HG02571 (cell line): Measurements from ENCODE around the gene RBKS.
"Not testable (repeated sequence)": the region's sequence is repeated elsewhere in the genome, so short reads cannot be mapped to it uniquely, and the experiment has no call there.

ENCODE experiments used
- ATAC-seq: cut with Tn5 transposase; IDR thresholded peaks from one replicate; pipeline ENCODE4 v1.9.1; 2021; ENCODE audit warnings: mild to moderate bottlenecking, moderate library complexity; ENCODE audit not compliant: unreplicated experiment

The RBKS gene

DNA sequence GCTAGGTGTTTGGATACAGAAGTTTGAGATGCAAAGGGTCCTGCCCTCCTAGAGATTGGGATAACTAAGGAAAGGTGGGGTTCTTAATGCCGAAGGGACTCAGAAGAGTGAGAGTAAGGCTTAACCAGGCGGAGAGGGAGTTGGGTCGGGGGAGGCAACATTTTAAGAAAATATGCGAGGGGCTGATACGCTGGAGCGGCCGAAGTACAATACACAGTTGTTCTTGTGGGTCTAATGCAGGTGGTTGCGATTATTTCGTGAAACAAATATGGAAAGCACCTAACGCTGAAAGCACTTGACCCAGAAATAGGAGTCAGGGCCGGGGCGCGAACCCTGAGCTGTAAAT, 119.0 kb downstream of the RBKS start:
- peak; percentile 6 for ATAC-seq

DNA sequence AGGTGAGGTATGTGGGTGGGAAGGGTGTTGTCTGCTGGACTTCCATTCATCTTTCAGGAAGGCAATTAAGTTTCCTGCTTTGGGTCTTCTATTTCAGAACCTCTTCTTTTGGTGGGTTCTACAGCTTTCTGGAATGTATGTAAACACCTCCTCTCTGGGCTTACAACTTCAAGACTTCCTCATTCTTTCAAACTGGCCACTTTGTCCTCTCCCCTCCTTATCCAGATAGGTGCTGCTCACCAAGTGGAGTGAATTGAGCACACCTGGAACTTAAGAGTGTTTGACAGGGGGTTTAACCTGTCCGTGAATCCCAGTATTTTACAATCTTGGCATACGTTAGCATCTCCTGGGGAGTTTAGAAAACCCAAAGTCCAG, 123.9 kb downstream of the RBKS start:
- no peak for ATAC-seq

DNA sequence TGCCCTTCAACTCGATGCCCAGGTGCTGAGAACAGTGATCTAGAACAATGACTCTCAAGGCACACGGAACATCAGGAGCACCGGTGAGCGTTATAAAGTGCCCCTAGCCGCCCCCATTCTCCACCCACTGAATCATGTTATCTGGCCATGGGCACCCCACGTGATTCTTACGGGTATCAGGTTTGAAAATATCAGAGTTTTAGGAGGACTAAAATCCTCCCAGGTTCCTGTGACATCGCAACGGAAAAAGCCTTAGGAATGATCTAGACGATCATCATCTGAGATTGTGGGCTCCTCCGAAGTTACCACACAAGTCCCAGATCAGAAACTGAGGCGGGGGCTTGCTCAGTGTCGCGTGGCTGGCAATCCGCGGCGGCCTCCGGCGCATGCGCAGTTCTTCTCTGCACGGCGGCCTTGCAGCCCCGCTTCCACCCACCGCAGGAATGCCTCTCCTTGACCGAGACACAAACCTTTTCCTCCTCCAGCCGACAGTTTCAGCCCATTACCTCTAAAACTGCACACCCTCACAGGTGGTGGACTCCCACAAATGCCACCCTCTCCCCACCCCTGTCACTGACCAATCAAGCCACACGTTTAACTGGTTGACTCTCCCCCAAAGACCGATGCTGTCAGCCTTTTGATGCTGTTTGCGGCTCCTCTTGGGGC, 124.4 kb downstream of the RBKS start:
- no peak for ATAC-seq

DNA sequence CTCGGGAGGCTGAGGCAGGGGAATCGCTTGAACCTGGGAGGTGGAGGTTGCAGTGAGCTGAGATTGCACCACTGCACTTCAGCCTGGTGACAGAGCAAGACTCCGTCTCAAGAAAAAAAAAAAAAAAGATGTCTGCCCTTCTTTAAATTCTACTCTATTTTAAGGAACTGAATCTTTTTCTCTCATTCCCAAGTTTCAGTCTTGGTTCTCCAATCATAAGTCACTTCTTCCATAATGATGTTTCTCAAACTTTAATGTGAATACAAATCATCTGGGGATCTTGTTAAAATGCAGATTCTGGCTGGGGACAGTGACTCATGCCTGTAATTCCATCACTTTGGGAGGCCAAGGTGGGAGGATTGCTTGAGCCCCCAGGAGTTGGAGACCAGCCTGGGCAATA, 125.7 kb downstream of the RBKS start:
- not testable (repeated sequence) for ATAC-seq

DNA sequence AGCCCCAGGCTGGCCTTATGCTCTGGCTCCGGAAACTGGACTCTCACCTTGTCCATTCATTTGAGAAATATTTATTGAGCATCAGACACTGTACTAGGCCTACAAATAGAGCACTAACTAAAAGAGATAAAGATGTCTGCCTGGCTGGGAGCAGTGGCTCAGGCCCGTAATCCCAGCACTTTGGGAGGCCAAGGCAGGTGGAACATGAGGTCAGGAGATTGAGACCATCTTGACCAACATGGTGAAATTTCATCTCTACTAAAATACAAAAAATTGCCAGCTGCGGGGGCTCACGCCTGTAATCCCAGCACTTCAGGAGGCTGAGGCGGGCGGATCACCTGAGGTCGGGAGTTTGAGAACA, 126.3 kb downstream of the RBKS start:
- no peak for ATAC-seq

DNA sequence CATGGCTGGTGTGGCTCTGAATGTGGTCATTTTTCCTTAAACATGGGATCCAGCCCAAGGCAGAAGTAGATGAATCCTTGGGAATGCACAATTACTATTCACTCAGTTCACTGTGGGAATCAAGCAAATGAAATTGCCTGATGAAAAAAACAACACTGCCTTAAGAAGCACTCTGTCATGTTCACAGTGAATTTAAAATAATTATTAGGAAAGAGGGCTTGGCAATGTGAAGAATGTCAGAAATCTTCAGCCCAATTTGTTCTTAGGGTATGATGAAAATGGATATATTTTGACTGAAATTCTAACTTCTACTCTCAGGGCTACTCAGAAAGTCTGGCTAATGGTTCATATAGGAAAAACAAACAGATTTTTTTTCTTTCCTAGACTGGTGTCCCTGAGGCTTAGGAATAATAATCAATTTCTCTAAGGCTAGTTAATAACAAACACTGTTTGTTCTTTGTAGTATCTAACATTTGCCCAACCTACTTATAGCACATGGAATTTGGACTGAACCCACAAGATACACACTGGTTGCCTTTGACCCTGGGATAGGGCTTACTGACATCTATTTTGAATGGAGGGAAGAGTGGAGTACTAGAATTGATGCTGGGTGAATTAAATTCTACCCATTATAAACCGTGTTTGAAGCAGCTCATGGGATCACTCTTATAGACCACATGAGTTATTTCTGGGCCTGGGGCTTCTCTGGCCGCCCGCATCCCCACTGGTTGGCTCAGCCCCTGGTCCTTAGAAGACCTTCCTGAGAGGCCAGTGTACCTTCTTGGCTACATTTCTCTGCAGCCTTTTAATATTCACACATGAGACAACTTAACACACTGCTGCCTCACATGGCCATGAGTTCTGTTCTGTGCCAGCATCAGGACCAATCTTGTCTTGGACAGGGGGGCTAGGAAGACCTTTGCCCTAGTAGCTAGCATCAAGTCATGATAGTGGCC, 127.0 kb downstream of the RBKS start:
- no peak for ATAC-seq

DNA sequence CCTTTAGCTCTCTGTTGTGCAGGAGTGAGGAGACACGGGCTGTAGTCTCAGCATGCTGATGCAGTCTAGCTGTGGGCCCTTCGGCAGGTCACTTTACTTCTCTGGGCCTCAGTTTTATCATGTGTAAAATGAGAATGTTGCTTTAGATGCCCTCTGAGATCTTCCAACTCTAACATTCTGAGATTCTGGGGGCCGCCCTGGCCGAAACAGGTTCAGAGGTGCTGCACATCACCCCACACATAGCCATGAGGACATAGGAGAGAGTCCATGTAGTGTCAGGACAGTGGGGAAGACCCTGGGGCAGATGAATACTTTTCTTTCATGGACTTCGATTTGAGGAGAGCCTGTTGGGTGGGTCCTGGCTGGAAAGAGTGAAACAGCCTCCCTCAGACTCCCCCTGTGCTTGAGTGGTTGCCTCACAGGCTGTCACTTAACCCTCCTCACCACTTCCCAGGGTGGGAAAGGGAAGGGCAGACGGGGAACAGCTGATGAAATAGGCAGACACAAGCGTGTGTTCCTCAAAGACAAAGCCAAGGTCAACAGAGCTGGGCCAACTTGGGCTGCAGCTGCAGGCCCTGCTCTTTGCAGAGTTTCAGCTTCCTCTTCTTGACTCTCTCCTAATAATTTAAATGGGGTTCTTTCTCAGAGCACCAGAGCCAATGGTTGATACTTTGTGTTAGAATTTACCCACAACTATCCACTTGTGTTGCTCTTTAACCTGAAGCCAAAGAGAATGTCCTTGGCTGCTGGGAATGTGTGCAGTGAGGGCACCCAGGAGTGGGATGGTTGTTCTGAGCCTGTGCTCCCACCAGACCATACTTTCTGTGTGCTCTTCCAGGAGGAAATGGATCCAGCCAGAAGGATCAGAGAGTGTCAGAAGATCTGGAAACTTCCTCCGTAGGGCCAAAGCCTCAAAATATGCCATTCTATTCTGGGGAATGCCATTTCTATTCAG, 133.4 kb downstream of the RBKS start:
- ATAC-seq = no peak

DNA sequence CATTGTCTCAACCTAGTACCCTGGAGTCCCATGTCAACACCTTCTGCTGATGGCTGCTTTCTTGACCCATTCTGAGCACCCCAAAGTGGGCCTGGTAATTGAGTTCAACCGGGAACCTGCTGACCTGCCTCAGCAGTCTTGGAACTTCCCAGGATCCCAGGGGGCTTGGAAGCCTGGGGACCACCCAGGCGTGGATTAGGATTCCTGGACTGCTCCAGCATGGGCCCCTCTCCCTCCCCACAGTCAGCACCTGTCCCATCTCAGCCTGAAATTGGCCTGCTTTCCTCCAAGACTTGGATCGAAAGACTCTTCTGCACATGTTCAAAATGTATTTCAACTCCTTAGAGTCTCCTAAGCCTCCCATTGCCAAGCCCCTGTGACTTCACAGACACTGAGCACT, 134.1 kb downstream of the RBKS start:
- ATAC-seq = no peak

DNA sequence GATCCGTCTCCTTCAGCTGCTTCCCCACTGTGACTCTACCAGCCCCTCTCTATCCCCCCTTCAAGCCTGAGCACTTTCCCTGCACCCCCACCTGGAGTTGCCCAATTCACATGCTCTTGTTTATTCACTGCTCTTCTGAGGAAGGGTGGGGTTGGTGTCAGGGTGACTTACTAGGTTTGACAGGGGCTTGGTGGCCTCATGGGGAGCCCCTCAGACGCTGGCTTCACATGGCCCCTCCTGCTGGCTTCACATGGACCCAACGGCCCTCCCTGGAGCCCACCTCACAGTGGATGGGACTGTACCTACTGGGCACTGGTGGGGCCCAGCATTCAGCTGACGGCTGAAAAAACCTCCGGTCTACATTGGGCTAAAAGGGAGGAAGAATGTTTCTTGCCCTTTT, 135.4 kb downstream of the RBKS start:
- no peak for ATAC-seq

DNA sequence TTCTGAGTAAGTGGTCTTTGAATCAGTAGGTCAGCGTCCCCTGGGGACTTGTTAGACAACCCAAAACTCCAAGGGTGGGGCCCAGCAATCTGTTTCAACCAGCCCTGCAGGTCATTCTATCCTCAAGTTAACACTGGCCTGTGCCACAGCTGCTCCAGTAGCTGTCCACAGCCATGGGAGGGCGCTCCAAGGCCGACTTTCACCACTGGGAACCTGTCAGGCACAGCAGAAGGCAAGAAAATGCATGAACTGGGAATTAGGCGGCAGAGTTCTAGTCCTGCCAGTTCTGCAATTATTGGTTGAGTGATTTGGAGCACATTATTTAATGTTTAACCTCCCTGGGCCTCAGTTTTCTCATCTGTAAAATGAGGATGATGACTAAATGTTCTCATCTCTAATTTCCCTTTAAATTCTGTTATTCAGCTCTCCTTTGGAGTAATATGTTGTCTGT, 136.0 kb downstream of the RBKS start:
- no peak for ATAC-seq

DNA sequence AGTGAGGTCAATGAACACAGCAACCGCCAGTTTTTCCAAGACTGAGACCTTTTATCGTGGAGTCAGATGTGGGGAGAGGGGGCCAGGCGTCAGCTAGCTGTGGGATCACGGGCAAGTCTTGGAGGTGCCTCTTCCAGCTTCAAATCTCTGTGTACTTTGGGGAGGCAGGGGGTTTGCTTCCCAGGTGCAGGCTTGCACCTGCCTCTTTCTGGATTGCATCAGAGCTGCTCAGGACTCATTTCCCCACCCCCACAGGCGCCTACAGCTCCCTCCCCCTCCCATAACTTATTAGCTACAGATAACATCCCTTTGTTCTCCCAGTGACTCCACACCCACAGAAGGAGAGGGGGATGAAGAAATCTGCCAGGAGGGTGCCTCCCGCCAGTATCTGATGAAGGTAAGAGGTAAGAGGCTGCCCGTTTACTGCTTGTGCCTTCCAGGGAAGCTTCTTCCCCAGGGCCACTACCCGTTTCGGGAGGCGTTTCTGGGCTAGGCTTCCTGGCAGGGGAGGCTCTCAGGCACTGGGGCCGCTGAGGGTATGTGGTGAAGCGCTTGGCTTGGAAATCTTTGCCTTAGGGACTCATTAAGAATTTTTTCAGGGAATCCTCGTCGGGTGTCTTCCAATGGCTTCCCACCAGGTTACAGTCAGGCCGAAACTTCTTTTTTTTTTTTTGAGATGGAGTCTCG, 137.5 kb downstream of the RBKS start:
- ATAC-seq = no peak

DNA sequence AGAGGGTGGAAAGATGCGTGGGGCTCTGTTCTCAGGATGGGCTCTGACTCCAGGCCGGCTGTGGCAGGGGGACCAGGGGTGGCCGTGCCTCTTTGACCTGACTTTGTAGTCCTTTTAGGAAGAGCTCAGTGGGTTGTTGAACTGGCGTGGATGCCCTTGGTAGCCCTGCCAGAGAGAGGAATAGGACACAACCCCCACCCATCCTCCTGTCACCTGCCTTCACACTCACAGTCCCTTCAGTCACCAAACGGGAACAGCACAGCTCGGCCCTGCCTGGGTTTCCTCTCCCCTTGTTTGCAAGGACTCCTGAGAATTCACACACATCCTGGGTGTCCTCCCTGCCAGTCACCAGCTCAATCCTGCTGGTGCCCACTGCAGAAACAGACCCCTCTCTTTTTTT, 138.8 kb downstream of the RBKS start:
- ATAC-seq = no peak

DNA sequence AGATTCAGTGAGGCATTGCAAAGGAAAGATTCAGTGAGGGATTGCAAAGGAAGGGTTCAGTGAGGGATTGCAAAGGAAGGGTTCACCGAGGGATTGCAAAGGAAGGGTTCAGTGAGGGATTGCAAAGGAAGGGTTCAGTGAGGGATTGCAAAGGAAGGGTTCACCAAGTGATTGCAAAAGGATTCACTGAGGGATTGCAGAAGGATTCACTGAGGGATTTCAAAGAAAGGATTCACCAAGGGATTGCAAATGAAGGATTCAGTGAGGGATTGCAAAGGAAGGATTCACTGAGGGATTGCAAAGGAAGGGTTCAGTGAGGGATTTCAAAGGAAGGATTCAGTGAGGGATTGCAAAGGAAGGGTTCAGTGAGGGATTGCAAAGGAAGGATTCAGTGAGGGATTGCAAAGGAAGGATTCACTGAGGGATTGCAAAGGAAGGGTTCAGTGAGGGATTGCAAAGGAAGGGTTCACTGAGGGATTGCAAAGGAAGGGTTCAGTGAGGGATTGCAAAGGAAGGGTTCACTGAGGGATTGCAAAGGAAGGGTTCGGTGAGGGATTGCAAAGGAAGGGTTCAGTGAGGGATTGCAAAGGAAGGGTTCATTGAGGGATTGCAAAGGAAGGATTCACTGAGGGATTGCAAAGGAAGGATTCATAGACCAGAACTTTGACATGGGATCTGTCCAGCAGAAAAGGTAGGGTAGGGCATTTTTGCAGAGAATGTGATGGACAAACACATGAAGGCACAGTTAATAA, 141.2 kb downstream of the RBKS start:
- ATAC-seq = not testable (repeated sequence)

DNA sequence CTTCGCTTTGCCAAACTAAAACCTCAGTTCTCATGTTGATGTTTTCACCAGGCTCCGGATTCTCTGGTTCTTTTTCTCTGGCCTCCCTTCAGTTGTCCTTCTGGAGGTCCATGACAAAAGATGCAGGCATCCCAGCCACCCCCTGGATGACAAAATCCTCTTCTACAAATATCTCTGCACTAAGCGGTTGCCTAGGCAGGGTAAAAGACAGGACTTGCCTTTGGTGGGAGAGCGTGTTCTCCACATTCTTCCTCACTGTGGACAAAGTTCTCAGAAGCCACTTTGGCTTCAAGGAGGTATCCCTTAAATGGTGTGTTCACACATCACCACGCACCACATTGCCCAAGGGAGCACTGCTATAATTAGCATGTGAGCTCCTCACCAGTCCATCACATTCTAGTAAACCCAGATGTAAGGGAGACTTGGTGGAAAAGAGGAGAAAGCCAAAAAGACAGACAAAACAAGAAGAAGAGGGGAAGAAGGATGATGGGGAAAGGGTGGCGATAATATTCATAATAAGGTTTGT, 142.3 kb downstream of the RBKS start:
- no peak for ATAC-seq

DNA sequence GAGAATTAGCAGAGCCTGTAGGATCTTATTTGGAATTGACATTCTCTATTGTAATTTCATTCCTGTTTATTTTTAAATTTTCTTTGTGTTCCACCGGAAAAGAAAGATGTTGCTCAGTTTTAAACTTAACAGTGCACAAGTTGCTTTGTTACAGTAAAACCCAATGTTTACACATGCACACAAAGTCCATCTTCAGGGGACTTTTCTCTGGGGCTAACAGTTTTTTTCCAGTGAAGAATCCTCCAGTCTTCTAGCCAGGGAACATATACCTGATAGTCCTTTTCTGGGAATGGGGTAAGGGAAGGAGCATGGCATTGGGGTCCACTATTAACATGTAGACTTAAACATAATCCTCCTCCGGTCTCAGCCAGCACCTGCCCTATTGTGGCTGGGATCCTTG, 143.9 kb downstream of the RBKS start:
- no peak for ATAC-seq

DNA sequence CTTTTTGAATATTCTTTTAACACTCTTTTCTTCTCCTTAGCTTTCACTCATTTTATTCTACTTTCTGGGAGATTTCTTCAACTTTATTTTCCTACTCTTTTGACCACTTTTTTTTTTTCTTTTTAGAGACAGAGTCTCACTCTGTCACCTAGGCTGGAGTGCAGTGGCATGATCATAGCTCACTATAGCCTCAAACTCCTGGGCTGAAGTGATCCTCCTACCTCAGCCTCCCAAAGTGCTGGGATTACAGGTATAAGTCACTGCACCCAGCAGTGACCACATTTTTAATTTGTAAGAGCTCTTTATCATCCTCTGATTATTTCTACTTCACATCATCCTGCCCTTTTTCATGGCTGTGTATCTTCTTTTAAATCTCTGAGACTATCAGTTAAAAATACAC, 144.7 kb downstream of the RBKS start:
- ATAC-seq = not testable (repeated sequence)

DNA sequence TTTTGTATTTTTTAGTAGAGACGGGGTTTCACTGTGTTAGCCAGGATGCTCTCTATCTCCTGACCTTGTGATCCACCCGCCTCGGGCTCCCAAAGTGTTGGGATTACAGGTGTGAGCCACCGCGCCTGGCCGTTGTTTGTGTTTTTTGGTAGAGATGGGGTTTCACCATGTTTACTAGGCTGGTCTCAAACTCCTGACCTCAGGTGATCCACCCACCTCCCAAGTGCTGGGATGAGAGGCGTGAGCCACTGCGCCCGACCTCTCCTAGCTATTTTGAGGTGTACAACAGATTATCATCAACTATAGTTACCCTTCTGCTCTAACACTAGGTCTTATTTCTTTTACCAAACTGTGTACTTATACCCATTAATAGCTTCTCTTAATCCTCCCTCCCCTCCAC, 147.6 kb downstream of the RBKS start:
- no peak for ATAC-seq

DNA sequence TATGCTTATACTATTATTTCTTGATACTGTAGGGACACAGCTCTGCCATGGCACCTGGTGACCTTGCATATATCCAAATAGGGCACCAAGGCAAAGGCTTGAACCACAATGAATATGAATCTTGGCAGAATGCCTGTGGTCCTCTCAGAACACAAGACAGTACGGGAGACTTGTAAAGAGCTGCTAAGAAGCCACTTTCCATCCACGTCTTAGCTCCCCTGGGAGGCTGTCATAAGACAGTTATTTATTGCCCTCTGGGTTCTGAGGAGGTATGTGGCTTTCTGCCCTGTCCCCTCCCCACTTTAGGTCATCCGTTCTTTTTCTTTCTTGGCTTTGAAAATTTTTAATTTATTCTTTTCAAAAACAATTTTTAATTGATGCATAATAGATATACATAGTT, 148.5 kb downstream of the RBKS start:
- ATAC-seq = no peak

DNA sequence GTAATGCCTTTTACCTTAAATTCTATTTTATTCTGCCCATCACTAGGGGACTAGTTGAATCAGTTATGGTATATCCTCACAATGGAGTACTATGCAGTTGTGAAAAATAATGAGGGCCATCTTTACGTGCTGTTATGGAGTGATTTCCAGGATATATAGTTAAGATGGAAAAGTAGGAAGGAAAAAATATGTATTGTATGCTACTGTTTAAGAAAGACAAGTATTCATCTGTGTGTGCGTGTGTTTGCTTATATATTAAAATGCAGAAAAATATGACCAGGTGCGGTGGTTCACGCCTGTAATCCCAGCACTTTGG, 151.2 kb downstream of the RBKS start:
- no peak for ATAC-seq
